H1 (cell line): ENCODE data around the gene MRRF. TPM values are rescaled to one million over a fixed set of nuclear protein-coding genes. Genes with fewer than 3 reads are reported as not detected.

Experiments
- CTCF ChIA-PET: fragments of 300-600 bp; sonication (Branson Sonifier 250); formaldehyde crosslinking; loops from one replicate; lab custom pipeline; 2021; ENCODE audit not compliant: partially characterized antibody; lab: Charles Lee
- POLR2A ChIA-PET: fragments of 300-600 bp; sonication (Branson Sonifier 250); formaldehyde crosslinking; loops from one replicate; lab custom pipeline; 2021; ENCODE audit warnings: inconsistent platforms; ENCODE audit not compliant: partially characterized antibody; lab: Charles Lee
- DNase-seq, 2 experiments: peaks; one replicate each; pipeline versions ENCODE4 v3.0.0 to v3.0.0-alpha.2; 2010 to 2022; ENCODE audit warnings: low spot score in 2 of 2, low read depth in 1 of 2, mixed read lengths in 1 of 2
- FAIRE-seq: peaks from 2 replicates; lab custom pipeline; 2011; peaks lifted over from hg19 to GRCh38; lab: Jason Lieb, UNC
- H2AFZ ChIP-seq: 2 replicates; pipeline ENCODE4 v1.8.1; 2012; ENCODE audit warnings: low read length, inconsistent platforms
- H2AK5ac ChIP-seq: 2 replicates; pipeline ENCODE4 v1.6.1; 2013; ENCODE audit warnings: low read depth, low read length
- H2BK120ac ChIP-seq: replicated peaks from 2 replicates; pipeline ENCODE3; 2013; ENCODE audit warnings: low read depth, low read length, inconsistent platforms
- H2BK12ac ChIP-seq: 2 replicates; pipeline ENCODE4 v1.6.1; 2013; ENCODE audit warnings: low read depth, low read length
- H2BK15ac ChIP-seq: 2 replicates; pipeline ENCODE4 v1.6.1; 2013; ENCODE audit warnings: low read length
- H2BK20ac ChIP-seq: 2 replicates; pipeline ENCODE4 v1.6.1; 2013; ENCODE audit warnings: low read length
- H2BK5ac ChIP-seq: 2 replicates; pipeline ENCODE4 v1.6.1; 2013; ENCODE audit warnings: low read depth, low read length
- H3K14ac ChIP-seq: 2 replicates; pipeline ENCODE4 v1.6.1; 2013; ENCODE audit warnings: inconsistent platforms; ENCODE audit not compliant: insufficient read length
- H3K18ac ChIP-seq: 2 replicates; pipeline ENCODE4 v1.6.1; 2013; ENCODE audit warnings: low read length; ENCODE audit errors: extremely low read depth
- H3K23ac ChIP-seq: 2 replicates; pipeline ENCODE4 v1.6.1; 2013; ENCODE audit warnings: inconsistent platforms; ENCODE audit not compliant: insufficient read length
- H3K23me2 ChIP-seq: 2 replicates; pipeline ENCODE4 v1.6.1; 2013; ENCODE audit warnings: low read depth, low read length
- H3K27ac ChIP-seq: 2 replicates; pipeline ENCODE4 v1.6.1; 2011; ENCODE audit warnings: low read depth, low read length, inconsistent platforms
- H3K27me3 ChIP-seq, 4 experiments: replicated peaks in 1 of 4; 1 replicate in 1 of 4; 2 replicates in 3 of 4; pipeline versions ENCODE4 v1.6.1 to v1.8.1; 2011 to 2013; ENCODE audit warnings: low read length in 3 of 4, mild to moderate bottlenecking in 3 of 4, inconsistent platforms in 2 of 4, mixed read lengths in 2 of 4, moderate library complexity in 1 of 4; ENCODE audit not compliant: control insufficient read depth in 3 of 4, insufficient read depth in 3 of 4; ENCODE audit errors: extremely low read depth in 1 of 4
- H3K36me3 ChIP-seq, 4 experiments: 2 replicates each; pipeline versions ENCODE4 v1.6.1 to v1.8.1; 2011 to 2013; ENCODE audit warnings: mild to moderate bottlenecking in 4 of 4, low read length in 3 of 4, moderate library complexity in 2 of 4, control low read depth in 1 of 4, inconsistent platforms in 1 of 4; ENCODE audit not compliant: insufficient read depth in 4 of 4, control insufficient read depth in 2 of 4
- H3K4ac ChIP-seq: replicated peaks from 2 replicates; pipeline ENCODE3; 2013; ENCODE audit warnings: low read length, low read depth, mixed read lengths, inconsistent platforms; ENCODE audit not compliant: insufficient read length
- H3K4me1 ChIP-seq, 4 experiments: replicated peaks in 1 of 4; 1 replicate in 1 of 4; 2 replicates in 3 of 4; pipeline versions ENCODE4 v1.6.1 to v1.8.1; 2011 to 2013; ENCODE audit warnings: low read length in 3 of 4, inconsistent platforms in 2 of 4, mixed read lengths in 1 of 4; ENCODE audit not compliant: insufficient read depth in 4 of 4, control insufficient read depth in 3 of 4
- H3K4me2 ChIP-seq, 2 experiments: 2 replicates each; pipeline versions ENCODE4 v1.6.1 to v1.8.1; 2011 to 2013; ENCODE audit warnings: low read depth in 2 of 2, low read length in 2 of 2, control low read depth in 1 of 2, inconsistent platforms in 1 of 2, mild to moderate bottlenecking in 1 of 2; ENCODE audit not compliant: insufficient read depth in 1 of 2
- H3K4me3 ChIP-seq, 4 experiments: fragments of 200-600, 300-600 bp in 1 of 4; sonication (generic), shearing (Covaris generic), sonication (Bioruptor Twin) in 1 of 4; 2 replicates each; pipeline versions ENCODE4 v1.5.1 to v1.8.1; 2011 to 2016; ENCODE audit warnings: low read length in 4 of 4, low read depth in 3 of 4, control low read depth in 2 of 4, inconsistent platforms in 2 of 4, mild to moderate bottlenecking in 2 of 4, mixed read lengths in 1 of 4, moderate library complexity in 1 of 4; ENCODE audit not compliant: insufficient read depth in 2 of 4; ENCODE audit errors: extremely low read depth in 1 of 4
- H3K56ac ChIP-seq: replicated peaks from 2 replicates; pipeline ENCODE3; 2013; ENCODE audit warnings: low read depth, mild to moderate bottlenecking, mixed read lengths, low read length, inconsistent platforms; ENCODE audit not compliant: insufficient read length
- H3K79me1 ChIP-seq: 2 replicates; pipeline ENCODE4 v1.6.1; 2013; ENCODE audit warnings: low read depth, low read length, control low read depth
- H3K79me2 ChIP-seq, 2 experiments: 2 replicates each; pipeline versions ENCODE4 v1.6.1 to v1.8.1; 2012 to 2013; ENCODE audit warnings: low read length in 2 of 2, mild to moderate bottlenecking in 2 of 2, inconsistent platforms in 1 of 2; ENCODE audit not compliant: insufficient read depth in 2 of 2, control insufficient read depth in 1 of 2
- H3K9ac ChIP-seq, 4 experiments: replicated peaks in 1 of 4; 1 replicate in 1 of 4; 2 replicates in 3 of 4; pipeline versions ENCODE4 v1.6.1 to v1.8.1; 2011 to 2013; ENCODE audit warnings: low read depth in 3 of 4, low read length in 3 of 4, control low read depth in 2 of 4, mild to moderate bottlenecking in 2 of 4, moderate library complexity in 2 of 4, inconsistent platforms in 1 of 4; ENCODE audit errors: extremely low read depth in 1 of 4
- H3K9me3 ChIP-seq, 2 experiments: 2 replicates each; pipeline versions ENCODE4 v1.6.1 to v1.8.1; 2012 to 2013; ENCODE audit warnings: mild to moderate bottlenecking in 2 of 2, moderate library complexity in 2 of 2, control low read depth in 1 of 2, inconsistent platforms in 1 of 2, low read depth in 1 of 2, low read length in 1 of 2, mixed read lengths in 1 of 2; ENCODE audit not compliant: insufficient read depth in 2 of 2
- H4K20me1 ChIP-seq, 2 experiments: replicated peaks in 1 of 2; 2 replicates each; pipeline versions ENCODE3 to v1.8.1; 2011 to 2013; ENCODE audit warnings: inconsistent platforms in 2 of 2, low read length in 2 of 2, mild to moderate bottlenecking in 1 of 2; ENCODE audit not compliant: insufficient read depth in 2 of 2, control insufficient read depth in 1 of 2
- H4K5ac ChIP-seq: 2 replicates; pipeline ENCODE4 v1.6.1; 2013; ENCODE audit warnings: low read length, low read depth, mixed read lengths, inconsistent platforms; ENCODE audit not compliant: insufficient read length
- H4K8ac ChIP-seq: 2 replicates; pipeline ENCODE4 v1.8.0; 2013; ENCODE audit warnings: mild to moderate bottlenecking, moderate library complexity, low read length, inconsistent platforms; ENCODE audit not compliant: insufficient read depth; ENCODE audit errors: extremely low read depth
- H4K91ac ChIP-seq: replicated peaks from 2 replicates; pipeline ENCODE3; 2013; ENCODE audit warnings: low read length, mixed read lengths, inconsistent platforms; ENCODE audit not compliant: insufficient read length
- ATF3 ChIP-seq: IDR thresholded peaks from 2 replicates; pipeline ENCODE4 v1.6.1; 2011; ENCODE audit warnings: low read depth, mild to moderate bottlenecking, low read length; ENCODE audit not compliant: insufficient read depth
- CREB1 ChIP-seq: IDR thresholded peaks from 2 replicates; pipeline ENCODE4 v1.6.1; 2012; ENCODE audit warnings: inconsistent platforms
- EGR1 ChIP-seq: IDR thresholded peaks from 2 replicates; pipeline ENCODE4 v1.6.1; 2011; ENCODE audit warnings: low read depth, low read length, borderline replicate concordance
- EP300 ChIP-seq, 2 experiments: IDR thresholded peaks; 1 replicate in 1 of 2; 2 replicates in 1 of 2; pipeline ENCODE4 v1.6.1; 2011 to 2012; ENCODE audit warnings: low read depth in 2 of 2, low read length in 2 of 2, mild to moderate bottlenecking in 2 of 2, borderline replicate concordance in 1 of 2, inconsistent platforms in 1 of 2, moderate library complexity in 1 of 2
- WGBS, 2 experiments: shearing (Covaris generic) in 1 of 2; methylation state at CpG; one replicate each; pipeline versions ENCODE4 v1.1.6 to v1.1.7; 2013 to 2015; ENCODE audit warnings: low lambda C conversion rate in 2 of 2, mixed read lengths in 2 of 2, inconsistent platforms in 1 of 2, low coverage in 1 of 2, missing lambda C conversion rate in 1 of 2; ENCODE audit not compliant: insufficient replicate concordance in 2 of 2, insufficient coverage in 1 of 2, insufficient read length in 1 of 2; ENCODE audit errors: extremely low coverage in 1 of 2, missing lambda C conversion rate in 1 of 2; 5-methylcytosine and 5-hydroxymethylcytosine counted together
- polyA plus RNA-seq, 7 experiments: library from polyadenylated mRNA; depleted of rRNA in 3 of 7; stranded (reverse) in 5 of 7; unstranded in 2 of 7; fragments of >200 nt in 5 of 7; fragments of 200-250 nt in 2 of 7; gene quantifications; 1 replicate in 5 of 7; 2 replicates in 1 of 7; 4 replicates in 1 of 7; pipeline versions ENCODE4 v1.2.1 to v1.2.3, GENCODE V29; 2011 to 2013; ENCODE audit warnings: missing spikeins in 2 of 7, mixed read lengths in 2 of 7
- total RNA-seq: library from RNA; stranded (reverse); fragmentation: NEBNext Ultra II Directional; extraction: Animal tissue kit (Norgen Biotek cat#: 25700); gene quantifications from 2 replicates; pipeline ENCODE4 v1.2.1, GENCODE V29; 2021

Gene MRRF
- total and polyA plus RNA-seq, 2 of the 8 experiments (the other 6 are each of a cell fraction or from before 2014, with no cell fraction given) = 29.4 to 47.8 TPM

DNA sequence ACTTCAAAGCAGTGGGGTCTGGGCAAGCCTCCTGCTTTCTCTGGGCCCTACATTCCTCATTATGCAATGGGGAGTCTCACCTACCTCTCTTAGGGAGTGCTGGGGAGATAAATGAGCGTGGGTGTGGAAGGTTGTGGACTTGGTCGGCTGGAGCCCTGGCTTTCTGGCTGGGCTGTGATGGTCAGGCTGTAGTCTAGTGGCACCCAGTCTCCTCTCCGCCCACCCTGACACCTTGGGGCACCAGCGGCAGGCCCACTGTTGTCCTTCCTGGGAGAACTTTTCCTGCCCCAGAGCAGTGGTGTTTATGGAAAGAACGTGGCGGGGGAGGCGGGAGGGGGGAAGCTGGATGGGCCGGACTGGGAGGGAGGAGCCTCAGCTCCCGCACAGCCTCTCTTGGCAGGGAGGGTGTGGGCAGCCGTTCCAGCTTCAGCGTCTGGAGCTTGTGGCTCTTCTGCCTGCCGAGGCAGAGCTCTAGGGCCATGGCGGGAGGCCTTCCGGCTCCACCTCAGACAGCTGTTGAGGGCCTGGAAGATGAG lies 110.3 kb downstream of the MRRF start:
- Histone ChIP-seq H3K23ac (no peak overlapping the region), H4K8ac (no peak overlapping the region; the same call in 1 of the 2 replicates), H3K27ac (no peak overlapping the region), H2BK5ac (0 out of 2 replicates have a peak overlapping the region, but pooled peaks have one; percentile 4), H4K91ac (peak overlapping the region; percentile 22), H3K4me3 (peak overlapping the region in 2 of 4 experiments; percentile 12 to 19; a peak in 3 of 8 replicates), H3K4me1 (peaks cover 17 to 25% (median 21%) of the 10 kb centered on the region in 4 experiments), H3K9ac (no peak overlapping the region), H3K27me3 (peaks cover 5 to 39% (median 31%) of the 10 kb centered on the region in 4 experiments), H3K14ac (no peak overlapping the region), H2AFZ (peak overlapping the region; percentile 75; the same call in 1 of the 2 replicates), H2BK20ac (0 out of 2 replicates have a peak overlapping the region, but pooled peaks have one; percentile 61), H3K56ac (no peak overlapping the region), H2AK5ac (no peak overlapping the region), H3K79me1 (no peaks in the 10 kb centered on the region), H3K9me3 (0 out of 4 replicates have a peak, but pooled peaks cover 0 to 5% of the 10 kb centered on the region in 2 experiments), H4K20me1 (no peaks in the 10 kb centered on the region)
- 37% methylated on average over 7 of the region's 14 CpGs; no CpG with 5 or more reads in 1 of the 2 experiments for WGBS, 2 experiments
- no peak for DNase-seq
- CTCF ChIA-PET = interaction anchor here (0.8 to 1.1 kb wide), 3 partner anchors 14 to 29 kb away, joined by 3 read pairs; no protein-coding TSS in a partner anchor
- TF ChIP-seq EGR1 (0 out of 2 replicates have a peak, but pooled peaks have one; percentile 50), ATF3 (no peak), CREB1 (no peak), EP300 (IDR thresholded peaks at IDR 0.05; ENCODE audit: borderline replicate concordance in 1 of 2, low read depth in 2 of 2, low read length in 2 of 2) (peak in 1 of 2 experiments; percentile 47; a peak in 1 of 3 replicates)
- TF ChIP-seq, all 59 proteins: peak for 2
- FAIRE-seq = no peak
- H2BK12ac ChIP-seq = peak overlapping the region; percentile 94; the same call in 1 of the 2 replicates
- no peaks in the 10 kb centered on the region for H3K79me2 ChIP-seq
- H2BK15ac ChIP-seq = peak overlapping the region; percentile 16; the same call in 1 of the 2 replicates
- peak overlapping the region; percentile 56 for H2BK120ac ChIP-seq
- H3K4ac ChIP-seq = peak overlapping the region; percentile 33
- H3K36me3 ChIP-seq = no peaks in the 10 kb centered on the region
- H3K23me2 ChIP-seq = peaks cover 8% of the 10 kb centered on the region
- H3K18ac ChIP-seq = peak overlapping the region; percentile 66; the same call in 1 of the 2 replicates
- peak overlapping the region; percentile 18 to 52; a peak in 3 of 4 replicates for H3K4me2 ChIP-seq
- H4K5ac ChIP-seq = no peak overlapping the region
- POLR2A ChIA-PET = no interaction called here
